Middle frontal gyrus (tissue), 1 donor: ENCODE measurements around the gene DDIT4.
"Not testable (repeated sequence)": the region's sequence is repeated elsewhere in the genome, so short reads cannot be mapped to it uniquely, and the experiment has no call there.

Experiments
- DNase-seq: peaks from one replicate; pipeline ENCODE4 v3.0.0-alpha.2; 2015; ENCODE audit warnings: low spot score; ENCODE audit errors: extremely low spot score

Gene DDIT4

DNA sequence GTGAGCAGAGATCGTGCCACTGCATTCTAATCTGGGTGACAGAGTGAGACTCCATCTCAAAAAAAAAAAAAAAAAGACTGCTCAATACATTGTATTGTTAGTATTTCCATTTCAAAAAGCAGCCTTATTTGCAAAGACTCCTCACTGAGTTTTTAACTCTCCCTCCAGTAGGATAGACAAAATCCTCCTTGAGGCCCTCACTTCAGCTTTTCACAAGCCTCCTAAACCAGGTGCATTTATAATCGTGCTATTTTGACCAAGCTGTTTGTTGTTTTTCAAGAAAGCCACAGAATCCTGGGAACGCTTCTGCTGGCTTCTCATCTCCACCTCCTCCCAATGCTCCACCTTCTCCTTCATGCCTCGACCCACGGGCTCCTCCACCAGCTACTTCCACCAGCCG is 6.3 kb upstream of the DDIT4 start:
- DNase-seq = no peak

DNA sequence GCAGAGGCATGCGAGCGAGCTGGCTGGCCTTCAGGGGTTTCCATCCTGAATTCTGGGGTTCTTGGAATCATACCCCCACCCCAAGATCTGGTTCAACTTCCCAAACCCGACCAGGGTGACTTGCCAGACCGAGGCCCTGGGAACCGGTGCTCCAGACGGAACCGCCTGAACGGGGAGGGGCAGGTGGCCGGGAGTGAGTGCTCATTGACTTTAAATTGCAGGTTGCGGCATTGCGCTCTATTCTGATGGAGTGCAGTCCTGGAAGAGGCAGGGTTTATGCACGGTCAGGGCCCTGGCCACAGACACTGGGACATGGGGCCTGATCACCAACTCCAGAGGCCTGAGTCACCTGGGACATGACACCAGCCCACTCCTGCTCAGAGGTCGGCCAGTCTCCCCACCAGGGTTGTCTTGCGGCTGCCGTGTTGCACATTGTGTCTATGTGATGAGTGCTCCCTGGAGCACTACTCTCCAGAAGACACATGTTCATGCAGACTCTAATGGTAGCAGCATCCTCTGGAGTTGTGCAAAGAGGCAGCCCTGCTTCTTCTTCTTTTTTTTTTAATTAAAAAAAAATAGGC is 5.8 kb upstream of the DDIT4 start:
- DNase-seq = no peak

DNA sequence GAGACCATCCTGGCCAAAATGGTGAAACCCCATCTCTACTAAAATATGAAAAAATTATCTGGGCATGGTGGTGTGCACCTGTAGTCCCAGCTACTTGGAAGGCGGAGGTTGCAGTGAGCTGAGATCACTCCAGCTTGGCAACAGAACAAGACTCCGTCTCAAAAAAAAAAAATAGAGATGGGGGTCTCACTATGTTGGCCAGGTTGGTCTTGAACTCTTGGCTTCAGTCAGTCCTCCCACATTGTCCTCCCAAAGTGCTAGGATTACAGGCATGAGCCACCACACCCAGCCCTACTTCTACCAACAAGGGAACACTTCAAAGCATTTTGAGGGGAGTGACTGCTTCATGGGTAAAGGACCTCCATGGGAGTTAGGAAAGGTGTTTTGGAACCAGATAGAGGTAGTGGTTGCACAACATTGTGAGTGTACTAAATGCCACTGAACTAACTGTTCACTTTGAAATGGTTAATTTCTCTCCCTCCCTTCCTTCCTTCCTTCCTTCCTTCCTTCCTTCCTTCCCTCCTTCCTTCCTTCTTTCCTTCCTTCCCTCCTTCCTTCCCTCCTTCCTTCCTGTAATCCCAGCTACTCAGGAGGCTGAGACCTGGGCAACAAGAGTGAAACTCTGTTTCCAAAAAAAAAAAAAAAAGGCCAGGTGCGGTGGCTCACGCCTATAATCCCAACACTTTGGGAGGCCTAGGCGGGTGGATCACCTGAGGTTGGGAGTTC is 5.1 kb upstream of the DDIT4 start:
- DNase-seq = not testable (repeated sequence)

DNA sequence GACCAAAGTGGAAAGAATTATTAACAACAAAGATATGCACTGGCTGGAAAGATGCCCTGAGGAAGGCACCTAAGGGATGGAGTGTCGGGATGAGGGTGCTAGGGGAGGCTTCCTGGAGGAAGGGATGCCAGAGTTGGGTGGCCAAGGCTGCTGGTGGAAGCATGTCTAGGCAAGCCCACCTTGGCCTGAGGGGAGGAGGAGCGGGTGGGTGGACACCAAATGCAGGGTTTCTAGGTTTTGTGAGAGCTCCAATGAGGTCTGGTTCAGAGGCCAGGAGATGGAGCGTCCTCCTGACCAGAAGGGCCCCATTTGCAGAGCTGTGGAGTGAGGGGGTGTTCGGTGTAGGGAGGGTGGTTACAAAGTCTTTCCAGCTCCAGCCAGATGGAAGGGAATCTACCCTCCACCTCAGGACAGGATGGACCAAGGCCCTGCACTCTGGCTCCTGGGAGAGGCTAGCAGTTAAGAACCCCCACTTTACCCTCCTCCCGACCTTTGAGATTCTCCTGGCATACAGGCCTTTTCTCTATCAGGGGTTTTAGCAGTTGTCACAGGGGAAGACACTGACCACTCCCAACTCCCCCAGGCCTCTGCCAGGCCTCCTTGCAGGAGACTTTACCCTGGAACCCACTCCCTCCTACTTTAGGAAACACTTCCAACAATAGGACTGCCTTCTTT is 3.0 kb upstream of the DDIT4 start:
- no peak for DNase-seq

DNA sequence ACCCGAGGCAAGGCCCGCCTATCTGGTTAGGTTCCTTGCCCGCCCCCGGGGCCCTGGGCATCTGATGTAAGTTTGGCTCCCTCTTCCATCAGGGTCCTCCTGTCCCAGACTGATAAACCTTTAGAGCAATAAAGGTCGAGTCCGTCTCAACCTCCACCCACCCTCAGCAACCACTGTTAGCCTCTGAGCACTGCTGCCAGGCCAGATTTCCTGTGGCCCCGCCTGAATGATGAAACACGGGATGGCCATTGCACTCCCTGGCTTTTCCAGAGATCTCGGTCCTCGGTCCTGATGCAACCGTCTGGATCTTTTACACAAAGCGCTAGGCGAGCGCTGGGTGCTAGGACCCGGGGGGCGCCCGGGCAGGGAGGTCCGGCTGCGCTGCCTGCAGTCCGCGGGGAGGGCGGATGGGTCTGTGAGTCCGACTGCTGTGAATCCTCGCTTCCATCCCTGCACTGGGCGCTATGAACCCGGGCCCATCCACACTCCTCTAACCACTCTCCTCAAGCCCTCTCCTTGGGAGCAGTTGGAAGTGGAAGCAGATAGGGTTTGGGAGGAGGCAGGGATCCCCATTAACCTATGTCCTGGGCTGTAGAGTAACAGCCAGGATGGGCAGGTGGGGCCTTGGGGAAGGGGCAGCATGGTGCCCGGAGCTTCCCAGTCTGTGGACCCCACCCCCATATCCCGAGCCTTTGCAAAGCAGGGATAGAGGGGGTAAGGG is 875 bp upstream of the DDIT4 start:
- peak; percentile 76 for DNase-seq

DNA sequence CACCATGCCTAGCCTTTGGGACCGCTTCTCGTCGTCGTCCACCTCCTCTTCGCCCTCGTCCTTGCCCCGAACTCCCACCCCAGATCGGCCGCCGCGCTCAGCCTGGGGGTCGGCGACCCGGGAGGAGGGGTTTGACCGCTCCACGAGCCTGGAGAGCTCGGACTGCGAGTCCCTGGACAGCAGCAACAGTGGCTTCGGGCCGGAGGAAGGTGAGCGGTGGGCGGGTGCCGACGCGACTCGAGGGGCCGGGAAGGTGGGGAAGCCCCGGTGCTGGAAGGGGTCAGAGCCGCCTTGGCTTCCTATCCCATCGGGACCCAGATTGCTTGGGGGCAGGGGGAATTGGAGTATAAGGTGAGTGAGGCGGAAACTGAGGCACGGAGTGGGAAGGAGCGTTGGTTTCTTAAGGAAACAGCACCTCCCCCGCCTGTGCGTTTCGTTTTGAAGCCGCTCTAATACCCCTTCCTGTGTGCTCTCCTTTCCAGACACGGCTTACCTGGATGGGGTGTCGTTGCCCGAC is 547 bp downstream of the DDIT4 start:
- DNase-seq = no peak

DNA sequence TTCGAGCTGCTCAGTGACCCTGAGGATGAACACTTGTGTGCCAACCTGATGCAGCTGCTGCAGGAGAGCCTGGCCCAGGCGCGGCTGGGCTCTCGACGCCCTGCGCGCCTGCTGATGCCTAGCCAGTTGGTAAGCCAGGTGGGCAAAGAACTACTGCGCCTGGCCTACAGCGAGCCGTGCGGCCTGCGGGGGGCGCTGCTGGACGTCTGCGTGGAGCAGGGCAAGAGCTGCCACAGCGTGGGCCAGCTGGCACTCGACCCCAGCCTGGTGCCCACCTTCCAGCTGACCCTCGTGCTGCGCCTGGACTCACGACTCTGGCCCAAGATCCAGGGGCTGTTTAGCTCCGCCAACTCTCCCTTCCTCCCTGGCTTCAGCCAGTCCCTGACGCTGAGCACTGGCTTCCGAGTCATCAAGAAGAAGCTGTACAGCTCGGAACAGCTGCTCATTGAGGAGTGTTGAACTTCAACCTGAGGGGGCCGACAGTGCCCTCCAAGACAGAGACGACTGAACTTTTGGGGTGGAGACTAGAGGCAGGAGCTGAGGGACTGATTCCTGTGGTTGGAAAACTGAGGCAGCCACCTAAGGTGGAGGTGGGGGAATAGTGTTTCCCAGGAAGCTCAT is 1.1 kb downstream of the DDIT4 start:
- DNase-seq = no peak

DNA sequence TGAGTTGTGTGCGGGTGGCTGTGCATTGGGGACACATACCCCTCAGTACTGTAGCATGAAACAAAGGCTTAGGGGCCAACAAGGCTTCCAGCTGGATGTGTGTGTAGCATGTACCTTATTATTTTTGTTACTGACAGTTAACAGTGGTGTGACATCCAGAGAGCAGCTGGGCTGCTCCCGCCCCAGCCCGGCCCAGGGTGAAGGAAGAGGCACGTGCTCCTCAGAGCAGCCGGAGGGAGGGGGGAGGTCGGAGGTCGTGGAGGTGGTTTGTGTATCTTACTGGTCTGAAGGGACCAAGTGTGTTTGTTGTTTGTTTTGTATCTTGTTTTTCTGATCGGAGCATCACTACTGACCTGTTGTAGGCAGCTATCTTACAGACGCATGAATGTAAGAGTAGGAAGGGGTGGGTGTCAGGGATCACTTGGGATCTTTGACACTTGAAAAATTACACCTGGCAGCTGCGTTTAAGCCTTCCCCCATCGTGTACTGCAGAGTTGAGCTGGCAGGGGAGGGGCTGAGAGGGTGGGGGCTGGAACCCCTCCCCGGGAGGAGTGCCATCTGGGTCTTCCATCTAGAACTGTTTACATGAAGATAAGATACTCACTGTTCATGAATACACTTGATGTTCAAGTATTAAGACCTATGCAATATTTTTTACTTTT is 1.8 kb downstream of the DDIT4 start:
- DNase-seq = no peak

DNA sequence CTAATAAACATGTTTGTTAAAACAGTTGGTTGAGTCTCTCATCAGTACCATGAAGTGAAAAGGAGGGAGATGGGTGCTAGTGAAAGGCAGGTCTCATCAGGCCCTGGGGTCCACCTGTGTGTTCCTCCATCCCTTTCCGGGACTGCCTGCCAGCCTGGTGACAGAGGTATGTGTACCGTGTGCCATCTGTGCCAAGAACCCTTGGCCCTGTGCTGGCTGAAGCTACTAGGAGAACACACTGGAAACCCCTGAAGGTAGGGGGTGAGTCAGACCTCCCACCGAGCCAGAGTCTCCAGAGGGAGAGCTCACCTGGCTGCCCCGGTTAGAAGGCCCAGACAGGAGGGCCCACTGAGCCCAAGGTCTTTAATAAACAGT is 2.3 kb downstream of the DDIT4 start:
- no peak for DNase-seq

DNA sequence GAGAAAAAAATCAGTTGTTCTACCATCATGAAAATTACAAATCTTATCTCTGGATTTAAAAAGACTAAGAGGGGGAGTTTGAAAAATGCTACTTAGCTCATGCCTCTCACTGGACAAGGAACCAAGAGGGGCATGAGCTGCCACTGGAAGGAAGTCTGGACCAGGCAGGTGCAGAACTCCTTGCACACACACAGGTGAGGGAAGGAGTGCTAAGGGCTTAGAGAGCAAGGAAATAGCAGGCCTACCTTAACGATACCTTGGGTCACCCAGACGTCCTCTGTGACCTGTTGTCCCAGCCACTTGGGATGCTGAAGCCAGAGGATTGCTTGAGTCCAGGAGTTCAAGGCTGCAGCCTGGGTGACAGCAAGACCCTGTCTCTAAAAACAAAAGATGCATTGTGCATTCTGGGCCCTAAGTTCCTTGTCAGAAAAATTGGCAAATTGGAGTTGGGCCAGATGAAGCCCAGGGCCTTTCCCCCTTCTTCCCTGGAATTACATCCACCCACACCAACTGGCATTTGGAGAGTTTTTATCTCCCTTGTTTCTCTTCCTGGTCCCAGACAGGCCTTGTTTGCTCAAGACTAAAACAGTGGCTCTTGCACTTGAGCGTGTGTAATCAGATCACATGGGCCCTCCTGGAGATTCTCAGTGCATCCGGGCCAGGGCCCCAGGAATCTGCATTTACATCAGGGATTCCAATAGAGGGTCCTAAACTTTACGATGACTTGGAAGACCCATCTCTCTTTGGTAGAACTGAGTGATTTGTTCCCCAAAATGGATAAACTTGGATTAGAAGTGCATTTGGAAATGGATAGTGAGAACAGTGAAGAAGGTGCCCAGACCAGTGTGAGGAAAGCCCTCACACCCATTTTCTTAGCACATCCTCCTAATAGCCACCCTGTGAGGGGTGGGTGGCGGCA is 3.0 kb downstream of the DDIT4 start:
- DNase-seq = no peak

DNA sequence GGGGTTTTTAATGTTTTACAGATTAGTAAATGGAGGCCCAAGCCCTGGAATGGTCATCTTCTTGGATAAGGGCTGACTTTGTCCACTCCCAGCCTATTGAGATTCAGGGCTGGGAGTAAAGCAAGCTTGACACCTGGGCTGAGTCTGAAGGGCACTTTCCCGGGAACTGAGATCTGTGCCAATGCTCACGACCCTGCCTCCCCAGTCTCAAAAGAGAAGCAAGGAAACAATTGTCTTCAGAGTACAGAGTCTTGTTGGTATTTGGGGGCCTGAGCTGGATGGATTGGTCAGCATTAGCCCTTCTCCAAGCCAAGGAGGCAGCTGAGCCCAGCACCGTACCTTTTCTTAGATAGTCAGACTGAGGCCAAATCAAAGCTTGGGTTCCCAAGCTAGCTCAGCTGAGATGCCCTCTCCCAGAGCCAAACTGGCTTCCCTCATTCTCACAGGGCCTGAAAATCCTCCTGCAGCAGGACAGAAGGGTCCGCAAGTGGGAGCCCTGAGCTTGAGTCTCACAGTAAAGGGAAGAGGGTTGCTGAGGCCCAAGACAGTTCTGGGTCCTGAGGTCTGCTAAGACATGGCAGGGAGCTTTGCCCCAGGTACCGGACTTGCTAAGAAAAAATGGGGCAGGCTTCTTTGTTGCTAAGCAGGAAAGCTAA is 3.7 kb downstream of the DDIT4 start:
- DNase-seq = no peak

DNA sequence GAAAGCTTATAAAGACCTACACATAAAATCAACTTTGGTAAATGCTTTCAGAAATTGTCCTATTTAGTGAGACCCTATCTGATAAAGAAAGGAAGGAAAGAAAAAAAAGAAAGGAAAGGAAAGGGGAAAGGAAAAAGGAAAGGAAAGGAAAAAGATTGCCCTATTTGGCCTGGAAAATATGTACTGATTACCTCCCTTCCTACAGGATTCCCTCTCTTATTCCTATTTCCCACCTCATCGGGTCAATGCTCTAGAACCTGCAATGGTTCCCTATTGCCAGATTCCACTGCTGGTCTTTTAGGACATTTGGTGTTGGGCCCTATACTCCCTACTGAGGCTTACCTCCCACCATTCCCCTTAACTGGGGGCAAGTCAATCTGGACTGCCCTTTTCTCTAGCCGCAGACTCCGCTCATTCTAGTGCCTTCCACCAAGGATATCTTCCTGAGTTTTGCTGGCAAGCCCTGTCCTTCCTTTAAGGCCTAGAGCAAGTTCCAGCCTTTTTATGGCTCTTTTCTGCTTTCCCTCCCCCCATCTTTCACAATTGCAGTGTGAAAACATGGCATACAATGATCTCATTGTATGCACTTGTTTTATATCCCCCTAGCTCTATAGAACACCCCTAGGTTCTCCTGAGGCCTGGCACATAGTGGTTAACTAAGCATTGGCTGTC is 4.4 kb downstream of the DDIT4 start:
- DNase-seq = no peak

DNA sequence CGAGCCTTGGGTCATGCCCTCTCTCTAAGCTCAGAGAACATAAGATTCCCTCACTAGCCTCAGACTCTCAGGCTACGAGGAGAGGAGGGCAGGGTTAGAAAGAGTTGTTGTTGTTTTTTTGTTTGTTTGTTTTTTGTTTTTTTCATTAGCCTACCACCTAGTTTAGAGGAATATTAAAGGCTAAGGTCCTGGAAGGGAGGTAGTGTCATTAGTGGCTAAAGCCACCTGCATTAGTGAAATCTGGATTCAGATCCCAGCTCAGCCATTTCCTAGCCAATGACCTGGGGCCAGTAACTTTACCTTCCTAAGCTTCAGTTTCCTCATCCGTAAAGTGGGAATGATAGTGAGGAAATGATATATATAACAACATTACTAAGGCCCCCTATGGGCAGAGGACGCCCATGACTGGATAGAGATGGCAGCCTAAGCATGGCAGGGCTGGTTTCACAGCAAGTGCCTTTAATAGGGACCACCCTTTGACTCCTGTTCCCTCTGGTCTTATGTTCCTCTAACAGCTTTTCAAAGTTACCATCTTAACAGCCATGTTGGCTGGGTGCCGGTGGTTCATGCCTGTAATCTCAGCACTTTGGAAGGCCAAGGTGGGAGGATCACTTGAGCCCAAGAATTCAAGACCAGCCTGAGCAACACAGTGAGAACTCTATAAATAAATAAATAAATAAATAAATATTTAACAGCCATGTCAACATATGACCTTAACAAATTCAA is 5.1 kb downstream of the DDIT4 start:
- DNase-seq = no peak

DNA sequence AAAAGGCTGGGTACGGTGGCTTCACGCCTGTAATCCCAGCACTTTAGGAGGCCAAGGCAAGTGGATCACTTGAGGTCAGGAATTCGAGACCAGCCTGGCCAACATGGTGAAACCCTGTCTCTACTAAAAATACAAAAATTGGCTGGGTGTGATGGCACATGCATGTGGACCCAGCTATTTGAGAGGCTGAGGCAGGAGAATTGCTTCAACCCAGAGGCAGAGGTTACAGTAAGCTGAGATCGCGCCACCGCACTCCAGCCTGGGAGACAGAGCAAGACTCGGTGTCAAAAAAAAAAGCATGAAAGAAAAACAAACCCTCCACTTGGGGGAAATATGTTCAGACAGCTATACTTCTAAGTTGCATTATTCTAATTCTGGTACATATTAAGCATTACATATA is 5.9 kb downstream of the DDIT4 start:
- DNase-seq = not testable (repeated sequence)

DNA sequence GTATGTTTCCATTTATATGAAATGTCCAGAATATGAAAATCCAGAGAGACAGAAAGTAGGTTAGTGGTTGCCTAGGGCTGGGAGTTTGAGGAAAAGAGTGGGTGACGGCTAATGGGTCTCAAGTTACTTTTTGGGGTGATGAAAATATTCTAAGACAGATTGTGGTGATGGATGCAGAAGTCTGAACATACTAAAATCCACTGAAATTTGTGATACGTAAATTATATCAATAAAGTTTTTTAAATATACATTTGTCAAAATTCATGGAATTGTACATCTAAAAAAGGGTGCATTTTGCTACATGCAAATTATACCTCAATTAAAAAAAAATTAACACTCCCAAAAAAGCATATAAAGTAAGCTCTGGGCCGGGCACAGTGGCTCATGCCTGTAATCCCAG is 9.4 kb downstream of the DDIT4 start:
- no peak for DNase-seq

DNA sequence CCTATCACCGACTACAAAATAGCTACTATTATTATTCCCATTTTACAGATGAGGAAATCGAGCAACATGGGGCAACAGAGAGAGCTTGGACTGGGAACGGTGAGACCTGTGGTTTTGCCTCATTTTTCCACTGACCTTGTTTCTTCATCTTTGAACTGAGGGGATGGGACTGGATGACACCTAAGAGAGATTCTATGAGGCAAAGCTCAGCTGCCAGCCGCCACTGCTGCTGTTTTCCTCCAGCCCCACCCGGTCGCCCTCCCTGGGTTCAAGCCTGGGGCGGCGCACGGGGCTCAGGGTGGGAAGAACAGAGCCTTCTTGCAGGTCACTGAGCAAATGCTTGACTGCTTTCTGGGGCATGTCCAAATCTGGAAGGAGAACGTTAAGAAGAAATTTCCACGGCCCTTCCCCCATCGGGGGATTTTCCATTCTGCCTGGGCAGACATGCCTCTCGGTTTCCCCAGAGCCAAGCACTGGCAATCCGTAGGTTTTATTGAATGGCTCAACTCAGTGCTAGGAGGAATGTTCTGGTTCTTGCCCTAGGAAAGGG is 12.3 kb downstream of the DDIT4 start:
- no peak for DNase-seq

DNA sequence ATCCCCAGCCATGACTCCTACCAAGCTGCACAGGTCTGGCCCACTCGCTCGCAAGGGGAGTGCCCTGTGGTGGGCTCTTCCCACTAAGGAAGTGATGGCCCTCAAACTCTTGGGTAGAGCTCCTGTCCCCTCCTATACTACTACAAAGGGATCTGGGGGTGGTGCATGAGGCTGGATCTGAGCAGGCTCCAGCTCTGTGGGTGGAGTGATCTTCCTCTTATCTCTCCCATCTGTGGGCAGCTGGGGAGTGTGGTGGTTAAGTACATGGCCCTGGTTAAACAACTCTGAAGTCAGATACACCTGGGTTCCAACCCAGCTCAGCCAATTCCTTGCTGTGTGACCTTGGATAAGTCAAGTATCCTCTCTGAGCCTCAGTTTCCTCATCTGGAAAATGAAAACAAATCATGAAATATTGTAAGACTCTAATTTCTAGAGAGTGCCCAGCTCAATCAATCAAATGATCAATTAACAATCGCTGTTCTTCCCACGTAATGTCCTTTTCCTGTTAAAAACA is 17.4 kb downstream of the DDIT4 start:
- DNase-seq = no peak

DNA sequence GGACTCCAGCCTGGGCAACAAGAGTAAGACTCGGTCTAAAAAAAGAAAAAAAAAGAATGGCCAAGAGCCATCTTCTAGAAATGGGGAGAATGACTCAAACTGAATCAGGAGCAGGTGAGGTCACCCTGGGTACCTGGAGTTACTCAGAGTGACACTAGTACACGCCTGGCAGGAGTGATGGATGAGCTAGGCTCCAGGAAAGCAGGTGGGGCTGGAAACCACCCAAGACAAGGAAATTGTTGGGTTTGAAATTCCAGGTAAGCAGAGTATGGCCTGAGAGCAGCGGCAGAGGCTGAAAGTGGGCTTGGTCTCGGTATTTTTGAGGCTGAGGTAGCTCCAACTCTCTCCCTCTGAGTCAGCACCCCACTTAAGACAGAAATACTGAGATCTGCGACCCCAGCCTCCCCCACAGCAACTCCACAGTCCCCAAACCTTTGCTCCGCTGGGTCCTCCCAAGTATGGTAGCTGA is 18.5 kb downstream of the DDIT4 start:
- no peak for DNase-seq
